DND-41 (cell line): ENCODE data around the gene TRPM3.

ENCODE experiments used
- CTCF ChIP-seq: IDR thresholded peaks from 2 replicates; pipeline ENCODE4 v1.5.1; 2012; ENCODE audit warnings: borderline replicate concordance, low read length, moderate library complexity, mild to moderate bottlenecking; ENCODE audit not compliant: poor library complexity, severe bottlenecking; ENCODE audit errors: extremely low read depth
- EZH2 ChIP-seq: IDR thresholded peaks from 3 replicates; pipeline ENCODE4 v1.6.1; 2012; ENCODE audit warnings: borderline replicate concordance, low read depth, mild to moderate bottlenecking, moderate library complexity, low read length, inconsistent platforms; ENCODE audit not compliant: severe bottlenecking

DNA sequence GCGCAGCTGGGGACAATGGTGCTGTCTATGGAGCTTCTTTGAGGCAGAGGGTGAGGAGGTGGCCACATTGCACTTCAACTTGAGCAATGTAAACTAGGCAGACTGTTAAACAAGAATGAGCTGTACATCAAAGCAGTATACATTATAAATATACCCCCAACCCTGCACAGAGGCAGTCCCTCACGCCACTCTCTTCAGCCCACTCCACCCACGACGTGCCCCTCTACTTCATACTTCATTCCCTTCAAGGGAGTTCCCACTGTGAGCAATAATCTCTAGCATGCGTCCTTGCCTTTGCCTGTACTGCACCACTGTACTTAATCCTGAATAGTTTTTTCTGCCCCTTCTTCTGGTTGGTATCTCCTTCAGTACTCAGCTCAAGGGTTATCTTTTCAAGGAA lies 14.4 kb downstream of the TRPM3 start:
- TF ChIP-seq CTCF (no peak), EZH2 (no peak)
